ENCODE results near the gene UBE2D4.
"Not testable (repeated sequence)": the region's sequence is repeated elsewhere in the genome, so short reads cannot be mapped to it uniquely, and the experiment has no call there.

DNA sequence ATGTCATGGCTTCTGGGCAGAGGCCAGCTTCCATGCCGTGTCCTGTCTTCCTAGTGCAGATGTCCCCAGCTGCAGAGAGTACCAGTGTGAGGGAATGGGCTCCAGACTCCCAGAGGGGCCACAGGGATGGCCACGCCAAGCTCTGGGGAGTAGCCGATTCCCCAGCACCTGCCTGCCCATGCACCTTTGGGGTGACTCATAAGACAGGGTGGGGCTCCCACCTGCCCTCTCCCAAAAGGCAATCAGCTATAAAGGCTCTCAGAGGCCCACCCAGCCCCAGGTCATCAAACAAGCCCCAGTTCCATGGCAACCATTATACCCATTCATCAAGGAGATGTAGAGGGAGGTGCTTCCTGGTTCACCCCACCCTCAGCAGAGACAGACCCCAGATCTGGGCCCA, 71.3 kb downstream of the UBE2D4 start, which contains the start of gene SPDYE1:
- not testable (repeated sequence) for TF ChIP-seq ZNF274 (IDR thresholded peaks at IDR 0.05; ENCODE audit: low read depth, low read length); YY1 (IDR thresholded peaks at IDR 0.05; ENCODE audit: insufficient read depth, insufficient read length); SUZ12 (IDR thresholded peaks at IDR 0.05; ENCODE audit: extremely low read depth, insufficient read depth, insufficient read length)

All from NT2/D1 (cell line).